Endothelial cell of umbilical vein (primary cell): Measurements from ENCODE around the gene TNS1. TPM values are rescaled to one million over a fixed set of nuclear protein-coding genes. Genes with fewer than 3 reads are reported as not detected.

Source experiments
- BruUV-seq: library from RNA; stranded (reverse); fragments of 400-500 nt; replicated peaks from 2 replicates; lab custom pipeline; 2021; lab: Mats Ljungman, UMichigan
- CTCF ChIA-PET: fragments of 300-600, 350-600 bp; sonication (Branson Sonifier 250); formaldehyde crosslinking; loops from one replicate; lab custom pipeline; 2021; ENCODE audit warnings: antibody characterized with exemption, inconsistent platforms; lab: Charles Lee
- POLR2A ChIA-PET: fragments of 300-600, 350-600 bp; sonication (Branson Sonifier 250); formaldehyde crosslinking; loops from one replicate; lab custom pipeline; 2021; ENCODE audit warnings: antibody characterized with exemption, inconsistent platforms; lab: Charles Lee
- DNase-seq: peaks from one replicate; pipeline ENCODE4 v3.0.0-alpha.2; 2011; ENCODE audit warnings: low read depth, low spot score
- FAIRE-seq: peaks from 2 replicates; lab custom pipeline; 2011; peaks lifted over from hg19 to GRCh38; lab: Jason Lieb, UNC
- H2AFZ ChIP-seq: 2 replicates; pipeline ENCODE4 v1.6.0; 2012; ENCODE audit warnings: low read depth, low read length, control low read depth, inconsistent platforms
- H3K27ac ChIP-seq: 2 replicates; pipeline ENCODE4 v1.5.1; 2011; ENCODE audit warnings: low read depth, mild to moderate bottlenecking, control low read depth, low read length, moderate library complexity; ENCODE audit not compliant: insufficient read depth
- H3K27me3 ChIP-seq, 2 experiments: 2 replicates each; pipeline versions ENCODE4 v1.6.0 to v1.6.1; 2011; ENCODE audit warnings: low read length in 2 of 2, mixed read lengths in 1 of 2; ENCODE audit not compliant: control insufficient read depth in 2 of 2, insufficient read depth in 2 of 2
- H3K36me3 ChIP-seq, 2 experiments: 2 replicates in 1 of 2; 3 replicates in 1 of 2; pipeline ENCODE4 v1.5.1; 2011; ENCODE audit warnings: low read length in 2 of 2, mild to moderate bottlenecking in 1 of 2, moderate library complexity in 1 of 2; ENCODE audit not compliant: control insufficient read depth in 2 of 2, insufficient read depth in 2 of 2; ENCODE audit errors: extremely low read depth in 1 of 2
- H3K4me1 ChIP-seq: 3 replicates; pipeline ENCODE4 v1.5.1; 2011; ENCODE audit warnings: mild to moderate bottlenecking, low read length; ENCODE audit not compliant: control insufficient read depth, insufficient read depth; ENCODE audit errors: extremely low read depth
- H3K4me2 ChIP-seq: 2 replicates; pipeline ENCODE4 v1.6.1; 2011; ENCODE audit warnings: low read length, control low read depth, mixed read lengths; ENCODE audit not compliant: insufficient read depth
- H3K4me3 ChIP-seq, 3 experiments: fragments of 200-600 bp in 1 of 3; sonication (generic), shearing (Covaris generic) in 1 of 3; replicated peaks in 1 of 3; 2 replicates each; pipeline ENCODE4 v1.5.1; 2011 to 2016; ENCODE audit warnings: control low read depth in 3 of 3, low read length in 3 of 3, mild to moderate bottlenecking in 2 of 3, inconsistent platforms in 1 of 3, low read depth in 1 of 3, moderate library complexity in 1 of 3; ENCODE audit not compliant: insufficient read depth in 1 of 3
- H3K79me2 ChIP-seq: 2 replicates; pipeline ENCODE4 v1.6.0; 2012; ENCODE audit warnings: low read length, inconsistent platforms; ENCODE audit not compliant: control insufficient read depth, insufficient read depth
- H3K9ac ChIP-seq: replicated peaks from 2 replicates; pipeline ENCODE3; 2011; ENCODE audit warnings: low read length, control low read depth; ENCODE audit not compliant: insufficient read depth; ENCODE audit errors: extremely low read depth
- H3K9me1 ChIP-seq: replicated peaks from 3 replicates; pipeline ENCODE4 v1.6.0; 2011; ENCODE audit warnings: mild to moderate bottlenecking, low read length; ENCODE audit not compliant: control insufficient read depth, insufficient read depth; ENCODE audit errors: extremely low read depth
- H3K9me3 ChIP-seq: replicated peaks from 2 replicates; pipeline ENCODE4 v1.5.1; 2012; ENCODE audit warnings: low read length, inconsistent platforms; ENCODE audit not compliant: control insufficient read depth, insufficient read depth
- H4K20me1 ChIP-seq: replicated peaks from 2 replicates; pipeline ENCODE3; 2011; ENCODE audit warnings: mild to moderate bottlenecking, low read length; ENCODE audit not compliant: control insufficient read depth, insufficient read depth; ENCODE audit errors: extremely low read depth
- CTCF ChIP-seq, 2 donors: IDR thresholded peaks; 1 replicate in 1 of 2; 2 replicates in 1 of 2; pipeline ENCODE4 v1.5.1; 2011; ENCODE audit warnings: low read length in 2 of 2, mild to moderate bottlenecking in 2 of 2, moderate library complexity in 2 of 2, control low read depth in 1 of 2, inconsistent platforms in 1 of 2, low read depth in 1 of 2; ENCODE audit not compliant: insufficient read depth in 1 of 2; ENCODE audit errors: extremely low read depth in 1 of 2
- FOS ChIP-seq: IDR thresholded peaks from 2 replicates; pipeline ENCODE4 v1.6.1; 2011; ENCODE audit warnings: mild to moderate bottlenecking, low read length, moderate library complexity, borderline replicate concordance; ENCODE audit not compliant: insufficient read depth
- GATA2 ChIP-seq: IDR thresholded peaks from 2 replicates; pipeline ENCODE4 v1.7.0; 2011; ENCODE audit warnings: low read depth, mild to moderate bottlenecking, moderate library complexity, mixed read lengths, low read length; ENCODE audit not compliant: insufficient read length, insufficient read depth
- JUN ChIP-seq: IDR thresholded peaks from 2 replicates; pipeline ENCODE4 v1.6.1; 2011; ENCODE audit warnings: borderline replicate concordance, low read depth; ENCODE audit not compliant: insufficient read length, insufficient read depth
- MAX ChIP-seq: IDR thresholded peaks from 2 replicates; pipeline ENCODE4 v1.6.1; 2011; ENCODE audit not compliant: insufficient read depth, insufficient read length
- POLR2AphosphoS5 ChIP-seq: IDR thresholded peaks from 2 replicates; pipeline ENCODE4 v1.6.1; 2012; ENCODE audit warnings: low read depth, mild to moderate bottlenecking, control low read depth, low read length, moderate library complexity; ENCODE audit not compliant: insufficient read depth
- dilution Hi-C: fragments of 300-500 bp; cut with MboI; formaldehyde crosslinking; loops from one replicate; pipeline ENCODE4 v1.15.0; 2019; ENCODE audit warnings: low sequenced_read_pairs; ENCODE audit not compliant: extremely low pct_ligation_motif_present
- intact Hi-C: fragments of 100-400 bp; cut with micrococcal nuclease; formaldehyde crosslinking; loops from one replicate; pipeline ENCODE4 v1.10.0; 2022
- polyA plus RNA-seq, 4 experiments: library from polyadenylated mRNA; depleted of rRNA in 3 of 4; stranded (reverse) in 3 of 4; unstranded in 1 of 4; fragments of >200 nt; gene quantifications; 2 replicates each; pipeline versions ENCODE4 v1.2.1 to v1.2.3, GENCODE V29; 2011 to 2012; ENCODE audit warnings: missing spikeins in 1 of 4
- total RNA-seq: library from RNA; stranded (reverse); gene quantifications from 2 replicates; pipeline ENCODE4 v1.2.3, GENCODE V29; 2021

TNS1 gene
- total and polyA plus RNA-seq, 2 donors (not counting 3 experiments of a cell fraction or from before 2014, with no cell fraction given): 11.0 to 52.1 TPM

- no peaks in the 10 kb centered on the region for H3K9me3 ChIP-seq
- no peak overlapping the region for H2AFZ ChIP-seq
- no peaks in the 10 kb centered on the region for H3K9me1 ChIP-seq
- dilution Hi-C loops (no loop called here), intact Hi-C loops (no loop called here)
- DNase-seq (no peak), FAIRE-seq (no peak)
- H3K79me2 ChIP-seq: no peaks in the 10 kb centered on the region
- TF ChIP-seq FOS (no peak), GATA2 (no peak), CTCF (IDR thresholded peaks at IDR 0.05; ENCODE audit: extremely low read depth in 1 of 2, insufficient read depth in 1 of 2, low read depth in 1 of 2, low read length in 2 of 2) (no peak), JUN (no peak), MAX (no peak), POLR2AphosphoS5 (no peak)
- H3K9ac ChIP-seq: no peak overlapping the region
- H3K4me1 ChIP-seq: no peaks in the 10 kb centered on the region
- no peak overlapping the region for H3K4me3 ChIP-seq
- H3K4me2 ChIP-seq: no peak overlapping the region
- BruUV-seq: no TSS peak
- ChIA-PET CTCF (interaction anchor here (3.7 kb wide), 1 partner anchor 12 kb away, joined by 15 read pairs; no protein-coding TSS in a partner anchor), POLR2A (no interaction called here)
- H3K27me3 ChIP-seq: peaks cover 2 to 16% of the 10 kb centered on the region in 2 experiments
- no peaks in the 10 kb centered on the region for H4K20me1 ChIP-seq
- H3K36me3 ChIP-seq: no peaks in the 10 kb centered on the region
- H3K27ac ChIP-seq: no peak overlapping the region
Observed at GRCh38 chr2:217773539-217773938, 229.3 kb downstream of the TNS1 start.
